Liver (tissue), 3 donors: ENCODE results near the gene GABARAPL1.

Experiments
- EGR1 ChIP-seq, 2 donors: IDR thresholded peaks; 2 replicates each; pipeline ENCODE4 v1.6.1; 2016 to 2018; ENCODE audit warnings: antibody characterized with exemption in 2 of 2, low read depth in 2 of 2
- FOXA1 ChIP-seq: IDR thresholded peaks from 2 replicates; pipeline ENCODE4 v1.6.1; 2016; ENCODE audit warnings: antibody characterized with exemption
- GABPA ChIP-seq, 2 donors: IDR thresholded peaks in 1 of 2; conservative IDR thresholded peaks in 1 of 2; 2 replicates each; pipeline ENCODE4 v1.6.1; 2016; ENCODE audit warnings: antibody characterized with exemption in 2 of 2, mild to moderate bottlenecking in 1 of 2, moderate library complexity in 1 of 2
- MAX ChIP-seq: IDR thresholded peaks from 2 replicates; pipeline ENCODE4 v1.6.1; 2016; ENCODE audit warnings: antibody characterized with exemption
- RXRA ChIP-seq, 2 donors: IDR thresholded peaks; 2 replicates each; pipeline ENCODE4 v1.6.1; 2017 to 2018; ENCODE audit warnings: antibody characterized with exemption in 2 of 2, mild to moderate bottlenecking in 1 of 2
- SP1 ChIP-seq: IDR thresholded peaks from 2 replicates; pipeline ENCODE4 v1.6.1; 2018; ENCODE audit warnings: antibody characterized with exemption, mild to moderate bottlenecking
- TAF1 ChIP-seq: conservative IDR thresholded peaks from 2 replicates; pipeline ENCODE4 v1.6.1; 2016; ENCODE audit warnings: antibody characterized with exemption, mild to moderate bottlenecking
- YY1 ChIP-seq: IDR thresholded peaks from 2 replicates; pipeline ENCODE4 v1.6.1; 2016; ENCODE audit warnings: antibody characterized with exemption, mild to moderate bottlenecking
- TF ChIP-seq, protein P1 (sequence below): fragments of 150-350 bp; IDR thresholded peaks from 2 replicates; pipeline ENCODE4 v1.5.1; 2017; ENCODE audit warnings: improper control_type of control experiment, low read depth, low read length; ENCODE audit not compliant: missing input control
- TF ChIP-seq, protein P2 (sequence below): IDR thresholded peaks from 2 replicates; pipeline ENCODE4 v1.6.1; 2016; ENCODE audit warnings: antibody characterized with exemption, mild to moderate bottlenecking
- TF ChIP-seq, protein P3 (sequence below): IDR thresholded peaks from 2 replicates; pipeline ENCODE4 v1.6.1; 2016; ENCODE audit warnings: antibody characterized with exemption
- donor health status: healthy.
- donor health status: healthy.

DNA sequence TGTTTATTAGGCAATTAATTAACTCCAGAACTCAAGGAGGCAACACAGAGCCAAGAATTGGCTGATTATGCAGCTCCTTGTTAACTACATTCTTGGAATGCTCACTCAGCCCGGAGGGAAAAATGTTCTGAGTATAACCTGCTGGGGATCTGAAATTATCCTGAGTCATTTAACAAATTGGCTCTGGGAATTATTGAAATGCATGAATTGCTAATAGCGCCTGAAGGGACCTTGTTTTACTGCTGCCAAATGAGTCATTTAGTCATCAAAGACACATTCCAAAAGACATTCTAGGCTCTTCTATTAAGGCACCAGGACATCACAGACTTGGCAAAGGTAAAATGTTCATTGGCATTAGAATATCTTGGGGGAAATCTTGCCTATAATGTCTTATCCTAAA, 20.8 kb upstream of the GABARAPL1 start:
- TF ChIP-seq MAX (no peak), FOXA1 (no peak), EGR1 (IDR thresholded peaks at IDR 0.05; ENCODE audit: low read depth in 2 of 2) (no peak), SP1 (no peak), GABPA (IDR thresholded peaks at IDR 0.05 in 1 of 2, conservative IDR thresholded peaks at IDR 0.05 in 1 of 2) (no peak), YY1 (no peak), TAF1 (no peak), RXRA (IDR thresholded peaks at IDR 0.05) (no peak)
- TF ChIP-seq, protein P1, sequence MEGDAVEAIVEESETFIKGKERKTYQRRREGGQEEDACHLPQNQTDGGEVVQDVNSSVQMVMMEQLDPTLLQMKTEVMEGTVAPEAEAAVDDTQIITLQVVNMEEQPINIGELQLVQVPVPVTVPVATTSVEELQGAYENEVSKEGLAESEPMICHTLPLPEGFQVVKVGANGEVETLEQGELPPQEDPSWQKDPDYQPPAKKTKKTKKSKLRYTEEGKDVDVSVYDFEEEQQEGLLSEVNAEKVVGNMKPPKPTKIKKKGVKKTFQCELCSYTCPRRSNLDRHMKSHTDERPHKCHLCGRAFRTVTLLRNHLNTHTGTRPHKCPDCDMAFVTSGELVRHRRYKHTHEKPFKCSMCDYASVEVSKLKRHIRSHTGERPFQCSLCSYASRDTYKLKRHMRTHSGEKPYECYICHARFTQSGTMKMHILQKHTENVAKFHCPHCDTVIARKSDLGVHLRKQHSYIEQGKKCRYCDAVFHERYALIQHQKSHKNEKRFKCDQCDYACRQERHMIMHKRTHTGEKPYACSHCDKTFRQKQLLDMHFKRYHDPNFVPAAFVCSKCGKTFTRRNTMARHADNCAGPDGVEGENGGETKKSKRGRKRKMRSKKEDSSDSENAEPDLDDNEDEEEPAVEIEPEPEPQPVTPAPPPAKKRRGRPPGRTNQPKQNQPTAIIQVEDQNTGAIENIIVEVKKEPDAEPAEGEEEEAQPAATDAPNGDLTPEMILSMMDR, result no peak
- TF ChIP-seq, protein P2, sequence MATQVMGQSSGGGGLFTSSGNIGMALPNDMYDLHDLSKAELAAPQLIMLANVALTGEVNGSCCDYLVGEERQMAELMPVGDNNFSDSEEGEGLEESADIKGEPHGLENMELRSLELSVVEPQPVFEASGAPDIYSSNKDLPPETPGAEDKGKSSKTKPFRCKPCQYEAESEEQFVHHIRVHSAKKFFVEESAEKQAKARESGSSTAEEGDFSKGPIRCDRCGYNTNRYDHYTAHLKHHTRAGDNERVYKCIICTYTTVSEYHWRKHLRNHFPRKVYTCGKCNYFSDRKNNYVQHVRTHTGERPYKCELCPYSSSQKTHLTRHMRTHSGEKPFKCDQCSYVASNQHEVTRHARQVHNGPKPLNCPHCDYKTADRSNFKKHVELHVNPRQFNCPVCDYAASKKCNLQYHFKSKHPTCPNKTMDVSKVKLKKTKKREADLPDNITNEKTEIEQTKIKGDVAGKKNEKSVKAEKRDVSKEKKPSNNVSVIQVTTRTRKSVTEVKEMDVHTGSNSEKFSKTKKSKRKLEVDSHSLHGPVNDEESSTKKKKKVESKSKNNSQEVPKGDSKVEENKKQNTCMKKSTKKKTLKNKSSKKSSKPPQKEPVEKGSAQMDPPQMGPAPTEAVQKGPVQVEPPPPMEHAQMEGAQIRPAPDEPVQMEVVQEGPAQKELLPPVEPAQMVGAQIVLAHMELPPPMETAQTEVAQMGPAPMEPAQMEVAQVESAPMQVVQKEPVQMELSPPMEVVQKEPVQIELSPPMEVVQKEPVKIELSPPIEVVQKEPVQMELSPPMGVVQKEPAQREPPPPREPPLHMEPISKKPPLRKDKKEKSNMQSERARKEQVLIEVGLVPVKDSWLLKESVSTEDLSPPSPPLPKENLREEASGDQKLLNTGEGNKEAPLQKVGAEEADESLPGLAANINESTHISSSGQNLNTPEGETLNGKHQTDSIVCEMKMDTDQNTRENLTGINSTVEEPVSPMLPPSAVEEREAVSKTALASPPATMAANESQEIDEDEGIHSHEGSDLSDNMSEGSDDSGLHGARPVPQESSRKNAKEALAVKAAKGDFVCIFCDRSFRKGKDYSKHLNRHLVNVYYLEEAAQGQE, result no peak
- TF ChIP-seq, protein P3, sequence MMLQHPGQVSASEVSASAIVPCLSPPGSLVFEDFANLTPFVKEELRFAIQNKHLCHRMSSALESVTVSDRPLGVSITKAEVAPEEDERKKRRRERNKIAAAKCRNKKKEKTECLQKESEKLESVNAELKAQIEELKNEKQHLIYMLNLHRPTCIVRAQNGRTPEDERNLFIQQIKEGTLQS, result no peak
